K562 (cell line): ENCODE measurements around the gene TNFRSF13B.

Source experiments
- GABPA ChIP-seq: fragments of 200-800 bp; sonication (Bioruptor generic); conservative IDR thresholded peaks from 2 replicates; pipeline ENCODE4 v1.6.1; 2016; ENCODE audit warnings: low read depth, missing genetic modification characterization, missing compliant biosample characterization
- HNRNPK ChIP-seq: fragments of 200-400 bp; formaldehyde crosslinking; IDR thresholded peaks from one replicate; pipeline ENCODE4 v1.6.1; 2018; ENCODE audit warnings: mild to moderate bottlenecking, low read depth, low read length; ENCODE audit not compliant: poor library complexity, severe bottlenecking
- JUNB ChIP-seq: fragments of 450-650 bp; formaldehyde crosslinking; conservative IDR thresholded peaks from 2 replicates; pipeline ENCODE4 v1.4.0; 2020; ENCODE audit warnings: mild to moderate bottlenecking
- KLF1 ChIP-seq: fragments of 450-650 bp; IDR thresholded peaks from 2 replicates; pipeline ENCODE4 v1.6.1; 2016; ENCODE audit warnings: missing genetic modification characterization, missing compliant biosample characterization
- SIX5 ChIP-seq, 2 experiments: IDR thresholded peaks; 2 replicates each; pipeline ENCODE4 v1.6.1; 2011; ENCODE audit warnings: low read length in 2 of 2, borderline replicate concordance in 1 of 2, low read depth in 1 of 2, mild to moderate bottlenecking in 1 of 2, moderate library complexity in 1 of 2; ENCODE audit not compliant: insufficient read depth in 1 of 2
- SMC3 ChIP-seq: conservative IDR thresholded peaks from 2 replicates; pipeline ENCODE4 v1.6.1; 2011; ENCODE audit warnings: low read depth, low read length, improper control_type of control experiment; ENCODE audit not compliant: insufficient read depth
- ZNF23 ChIP-seq: fragments of 250-450 bp; sonication (Bioruptor Pico); IDR thresholded peaks from 2 replicates; pipeline ENCODE4 v1.4.0; 2020; ENCODE audit warnings: mild to moderate bottlenecking
- ZNF347 ChIP-seq: fragments of 450-650 bp; formaldehyde crosslinking; IDR thresholded peaks from 2 replicates; pipeline ENCODE4 v1.4.0; 2020; ENCODE audit warnings: low read depth, mild to moderate bottlenecking, moderate library complexity
- ZNF644 ChIP-seq: fragments of 200-800 bp; sonication (Bioruptor generic); IDR thresholded peaks from 2 replicates; pipeline ENCODE4 v1.6.1; 2016; ENCODE audit warnings: low read depth, missing genetic modification characterization, missing compliant biosample characterization
- TF ChIP-seq, protein P1 (sequence below), 3 experiments: IDR thresholded peaks in 2 of 3; conservative IDR thresholded peaks in 1 of 3; 2 replicates each; pipeline ENCODE4 v1.5.1; 2011 to 2012; ENCODE audit warnings: low read length in 3 of 3, mild to moderate bottlenecking in 3 of 3, control low read depth in 2 of 3, improper control_type of control experiment in 1 of 3, inconsistent platforms in 1 of 3, low read depth in 1 of 3, mixed read lengths in 1 of 3, moderate library complexity in 1 of 3; ENCODE audit not compliant: insufficient read depth in 2 of 3
- TF ChIP-seq, protein P2 (sequence below): fragments of 450-650 bp; IDR thresholded peaks from 2 replicates; pipeline ENCODE4 v1.6.1; 2016; ENCODE audit warnings: low read depth, mild to moderate bottlenecking, moderate library complexity
- TF ChIP-seq, protein P3 (sequence below): fragments of 450-650 bp; IDR thresholded peaks from 2 replicates; pipeline ENCODE4 v1.6.1; 2016; ENCODE audit warnings: mild to moderate bottlenecking

DNA sequence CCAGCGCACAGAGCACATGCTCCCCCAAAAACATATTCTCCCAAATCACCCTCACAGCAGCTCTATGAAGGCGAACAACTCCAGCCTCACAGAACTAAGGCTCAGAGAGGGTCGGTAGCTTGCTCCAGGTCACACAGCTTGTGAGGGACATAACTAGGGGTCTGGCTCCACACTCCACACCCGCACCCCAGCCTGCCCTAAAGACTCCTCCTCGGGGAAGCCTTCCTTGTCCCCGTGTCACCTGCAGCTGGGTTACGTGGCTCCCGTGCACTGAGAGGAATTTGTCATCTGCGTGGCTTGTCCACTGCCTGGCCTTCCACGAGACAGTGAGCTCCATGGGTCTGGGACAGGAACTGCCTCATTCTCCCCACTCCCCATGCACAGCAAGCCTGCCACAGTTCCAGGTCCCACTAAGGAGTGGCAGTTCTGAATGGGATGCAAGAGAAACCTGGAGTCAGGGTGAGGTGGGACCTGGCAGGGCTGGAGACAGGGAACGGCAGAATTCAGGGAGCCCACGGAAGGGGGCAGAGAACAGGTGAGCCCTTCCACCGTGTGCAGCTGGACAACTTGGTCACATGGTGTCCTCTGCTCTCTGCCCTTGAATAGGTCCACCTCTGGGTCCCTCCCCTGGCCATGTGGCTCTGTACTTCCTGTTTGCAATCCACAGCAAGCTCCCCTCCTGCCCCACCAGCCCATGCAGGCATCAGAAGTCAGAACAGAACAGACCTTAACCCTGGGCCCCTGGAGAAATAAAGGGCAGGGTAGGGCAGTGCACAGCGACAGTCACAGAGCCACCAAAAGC, 27.4 kb downstream of the TNFRSF13B start:
- TF ChIP-seq HNRNPK: no peak
- TF ChIP-seq SMC3: no peak
- TF ChIP-seq, protein P1, sequence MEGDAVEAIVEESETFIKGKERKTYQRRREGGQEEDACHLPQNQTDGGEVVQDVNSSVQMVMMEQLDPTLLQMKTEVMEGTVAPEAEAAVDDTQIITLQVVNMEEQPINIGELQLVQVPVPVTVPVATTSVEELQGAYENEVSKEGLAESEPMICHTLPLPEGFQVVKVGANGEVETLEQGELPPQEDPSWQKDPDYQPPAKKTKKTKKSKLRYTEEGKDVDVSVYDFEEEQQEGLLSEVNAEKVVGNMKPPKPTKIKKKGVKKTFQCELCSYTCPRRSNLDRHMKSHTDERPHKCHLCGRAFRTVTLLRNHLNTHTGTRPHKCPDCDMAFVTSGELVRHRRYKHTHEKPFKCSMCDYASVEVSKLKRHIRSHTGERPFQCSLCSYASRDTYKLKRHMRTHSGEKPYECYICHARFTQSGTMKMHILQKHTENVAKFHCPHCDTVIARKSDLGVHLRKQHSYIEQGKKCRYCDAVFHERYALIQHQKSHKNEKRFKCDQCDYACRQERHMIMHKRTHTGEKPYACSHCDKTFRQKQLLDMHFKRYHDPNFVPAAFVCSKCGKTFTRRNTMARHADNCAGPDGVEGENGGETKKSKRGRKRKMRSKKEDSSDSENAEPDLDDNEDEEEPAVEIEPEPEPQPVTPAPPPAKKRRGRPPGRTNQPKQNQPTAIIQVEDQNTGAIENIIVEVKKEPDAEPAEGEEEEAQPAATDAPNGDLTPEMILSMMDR (IDR thresholded peaks at IDR 0.05 in 2 of 3, conservative IDR thresholded peaks at IDR 0.05 in 1 of 3; ENCODE audit: insufficient read depth in 2 of 3, low read depth in 1 of 3, low read length in 3 of 3): no peak
- TF ChIP-seq, protein P2, sequence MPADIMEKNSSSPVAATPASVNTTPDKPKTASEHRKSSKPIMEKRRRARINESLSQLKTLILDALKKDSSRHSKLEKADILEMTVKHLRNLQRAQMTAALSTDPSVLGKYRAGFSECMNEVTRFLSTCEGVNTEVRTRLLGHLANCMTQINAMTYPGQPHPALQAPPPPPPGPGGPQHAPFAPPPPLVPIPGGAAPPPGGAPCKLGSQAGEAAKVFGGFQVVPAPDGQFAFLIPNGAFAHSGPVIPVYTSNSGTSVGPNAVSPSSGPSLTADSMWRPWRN: no peak
- TF ChIP-seq SIX5 (IDR thresholded peaks at IDR 0.05; ENCODE audit: borderline replicate concordance in 1 of 2, insufficient read depth in 1 of 2, low read depth in 1 of 2, low read length in 2 of 2): no peak
- no peak for TF ChIP-seq KLF1 (tag)
- TF ChIP-seq, protein P3, sequence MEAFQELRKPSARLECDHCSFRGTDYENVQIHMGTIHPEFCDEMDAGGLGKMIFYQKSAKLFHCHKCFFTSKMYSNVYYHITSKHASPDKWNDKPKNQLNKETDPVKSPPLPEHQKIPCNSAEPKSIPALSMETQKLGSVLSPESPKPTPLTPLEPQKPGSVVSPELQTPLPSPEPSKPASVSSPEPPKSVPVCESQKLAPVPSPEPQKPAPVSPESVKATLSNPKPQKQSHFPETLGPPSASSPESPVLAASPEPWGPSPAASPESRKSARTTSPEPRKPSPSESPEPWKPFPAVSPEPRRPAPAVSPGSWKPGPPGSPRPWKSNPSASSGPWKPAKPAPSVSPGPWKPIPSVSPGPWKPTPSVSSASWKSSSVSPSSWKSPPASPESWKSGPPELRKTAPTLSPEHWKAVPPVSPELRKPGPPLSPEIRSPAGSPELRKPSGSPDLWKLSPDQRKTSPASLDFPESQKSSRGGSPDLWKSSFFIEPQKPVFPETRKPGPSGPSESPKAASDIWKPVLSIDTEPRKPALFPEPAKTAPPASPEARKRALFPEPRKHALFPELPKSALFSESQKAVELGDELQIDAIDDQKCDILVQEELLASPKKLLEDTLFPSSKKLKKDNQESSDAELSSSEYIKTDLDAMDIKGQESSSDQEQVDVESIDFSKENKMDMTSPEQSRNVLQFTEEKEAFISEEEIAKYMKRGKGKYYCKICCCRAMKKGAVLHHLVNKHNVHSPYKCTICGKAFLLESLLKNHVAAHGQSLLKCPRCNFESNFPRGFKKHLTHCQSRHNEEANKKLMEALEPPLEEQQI: no peak
- no peak for TF ChIP-seq GABPA (tag)
- no peak for TF ChIP-seq ZNF347 (CRISPR knock-in tag)
- no peak for TF ChIP-seq JUNB
- TF ChIP-seq ZNF644 (tag): no peak
- no peak for TF ChIP-seq ZNF23
